GM12864 (cell line): ENCODE measurements around the gene VAV1.

Experiments
- DNase-seq: peaks from one replicate; pipeline ENCODE4 v3.0.0-alpha.2; 2011; ENCODE audit warnings: low read depth
- H3K4me3 ChIP-seq: 2 replicates; pipeline ENCODE4 v1.5.1; 2011; ENCODE audit warnings: mild to moderate bottlenecking, low read depth, low read length, control low read depth
- CTCF ChIP-seq: IDR thresholded peaks from 2 replicates; pipeline ENCODE4 v1.5.1; 2011; ENCODE audit warnings: low read depth, mild to moderate bottlenecking, moderate library complexity, low read length, control low read depth, inconsistent platforms; ENCODE audit errors: missing control alignments

Gene VAV1

GRCh38 chr19:6728346-6728745 lies 44.2 kb upstream of the VAV1 start:
- H3K4me3 ChIP-seq, result no peak overlapping the region
- DNase-seq, result no peak
- TF ChIP-seq CTCF, result no peak

- no peak for TF ChIP-seq CTCF
- no peak for DNase-seq
- H3K4me3 ChIP-seq, result no peak overlapping the region
Observed at GRCh38 chr19:6729573-6730152, 42.8 kb upstream of the VAV1 start.

- no peak overlapping the region for H3K4me3 ChIP-seq
- DNase-seq, result no peak
- no peak for TF ChIP-seq CTCF
Observed at GRCh38 chr19:6730153-6730804, 42.2 kb upstream of the VAV1 start.

GRCh38 chr19:6730941-6731670 lies 41.4 kb upstream of the VAV1 start:
- TF ChIP-seq CTCF, result no peak
- no peak overlapping the region for H3K4me3 ChIP-seq
- DNase-seq, result no peak

- DNase-seq, result no peak
- no peak overlapping the region for H3K4me3 ChIP-seq
- TF ChIP-seq CTCF, result no peak
Observed at GRCh38 chr19:6731822-6732221, 40.7 kb upstream of the VAV1 start.

GRCh38 chr19:6732803-6733337 lies 39.6 kb upstream of the VAV1 start:
- no peak for TF ChIP-seq CTCF

More at GRCh38 chr19:6732803-6733337, 39.6 kb upstream of the VAV1 start:
- no peak for DNase-seq
- H3K4me3 ChIP-seq, result no peak overlapping the region
